ENCODE results near the gene NRBF2.
"Not testable (repeated sequence)": the region's sequence is repeated elsewhere in the genome, so short reads cannot be mapped to it uniquely, and the experiment has no call there.

NRBF2 gene

DNA sequence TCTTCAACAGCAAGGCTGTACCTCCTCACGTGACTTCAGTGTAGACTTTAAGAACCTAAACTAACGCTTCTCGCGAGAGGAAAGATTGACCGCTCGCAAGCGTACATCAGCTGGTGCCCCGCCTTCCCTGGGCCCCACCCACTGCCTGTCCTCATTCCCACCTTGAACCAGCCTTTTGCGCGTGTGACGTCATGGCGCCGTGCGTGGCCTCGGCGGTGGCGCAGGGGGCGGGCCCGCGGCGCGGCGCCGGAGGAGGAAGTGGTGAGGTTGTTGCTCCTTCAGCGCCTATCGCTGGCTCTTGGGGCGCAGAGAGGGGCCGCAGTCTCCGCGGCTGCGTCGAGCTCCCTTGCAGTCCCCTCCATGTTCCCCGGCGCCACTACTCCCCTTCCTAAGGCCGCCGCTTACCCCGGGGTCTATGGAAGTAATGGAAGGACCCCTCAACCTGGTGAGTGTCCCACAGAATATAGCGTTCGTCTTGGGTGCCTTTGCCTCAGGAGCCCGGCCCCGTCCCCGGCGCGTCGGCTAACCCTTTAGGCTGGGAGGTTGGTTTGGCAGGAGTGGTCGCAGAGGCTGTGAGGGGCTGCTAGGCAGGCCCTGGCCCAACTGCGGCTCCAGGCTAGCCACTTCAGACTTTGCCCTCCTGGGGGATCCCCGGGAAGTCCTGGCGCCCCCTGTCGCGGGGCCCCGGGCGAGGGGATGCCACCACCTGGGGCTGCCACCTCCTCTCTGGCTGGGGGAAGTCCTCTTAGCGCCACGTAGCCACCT, at the start of gene NRBF2:
Gene NRBF2, plus strand, starts transcription at position 273 of the 765 bp plus-strand sequence. Its CDS starts 143 bp downstream, at position 416.
- no peak for FAIRE-seq

DNA sequence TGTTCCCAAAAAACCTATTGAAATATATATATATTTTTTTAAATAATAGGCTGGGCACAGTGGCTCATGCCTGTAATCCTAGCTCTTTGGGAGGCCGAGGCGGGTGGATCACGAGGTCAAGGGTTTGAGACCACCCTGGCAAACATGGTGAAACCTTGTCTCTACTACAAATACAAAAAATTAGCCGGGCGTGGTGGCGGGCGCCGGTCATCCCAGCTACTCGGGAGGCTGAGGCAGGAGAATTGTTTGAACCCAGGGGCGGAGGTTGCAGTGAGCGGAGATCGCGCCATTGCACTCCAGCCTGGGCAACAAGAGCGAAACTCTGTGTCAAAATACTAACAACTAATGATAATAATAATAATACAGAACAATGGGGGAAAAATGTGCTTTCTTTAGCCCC, 49.7 kb upstream of the NRBF2 start:
- FAIRE-seq: not testable (repeated sequence)

DNA sequence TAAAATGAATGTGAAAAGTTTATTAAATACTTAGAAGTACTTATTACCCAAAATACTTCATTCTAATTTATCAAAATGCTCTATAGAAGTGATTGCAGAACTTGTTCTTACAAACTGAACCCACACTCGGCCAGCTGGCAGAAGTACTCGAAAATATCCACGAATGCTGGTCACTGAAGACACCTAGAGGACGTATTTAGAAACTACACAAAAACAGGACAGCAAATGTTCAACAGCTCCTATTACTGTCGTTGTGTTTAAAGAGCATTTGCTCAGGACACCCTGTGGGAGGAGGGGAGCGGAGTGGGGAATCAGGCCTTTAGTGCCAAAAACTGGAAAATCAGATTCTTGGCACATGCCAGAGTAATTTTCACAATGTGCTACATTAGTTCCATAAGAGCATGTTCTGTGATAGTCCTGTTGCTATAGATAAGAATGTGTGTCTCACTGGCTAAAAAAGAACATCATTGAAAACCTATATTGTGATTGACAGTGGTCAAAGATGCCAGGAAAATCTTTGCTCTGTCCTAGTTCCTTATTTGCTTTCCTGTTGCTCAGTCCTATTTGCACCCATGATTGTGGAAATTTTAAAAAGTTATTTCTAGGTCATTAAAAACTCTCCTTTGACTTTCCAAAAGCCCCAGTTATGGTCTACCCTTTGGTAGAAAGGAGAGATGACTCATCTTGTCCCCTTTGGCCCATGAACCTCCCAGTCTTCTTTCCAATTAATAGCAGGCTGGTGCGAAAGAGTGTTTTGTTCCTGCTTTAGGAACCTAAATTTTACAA, 49.0 kb upstream of the NRBF2 start:
- FAIRE-seq: no peak

DNA sequence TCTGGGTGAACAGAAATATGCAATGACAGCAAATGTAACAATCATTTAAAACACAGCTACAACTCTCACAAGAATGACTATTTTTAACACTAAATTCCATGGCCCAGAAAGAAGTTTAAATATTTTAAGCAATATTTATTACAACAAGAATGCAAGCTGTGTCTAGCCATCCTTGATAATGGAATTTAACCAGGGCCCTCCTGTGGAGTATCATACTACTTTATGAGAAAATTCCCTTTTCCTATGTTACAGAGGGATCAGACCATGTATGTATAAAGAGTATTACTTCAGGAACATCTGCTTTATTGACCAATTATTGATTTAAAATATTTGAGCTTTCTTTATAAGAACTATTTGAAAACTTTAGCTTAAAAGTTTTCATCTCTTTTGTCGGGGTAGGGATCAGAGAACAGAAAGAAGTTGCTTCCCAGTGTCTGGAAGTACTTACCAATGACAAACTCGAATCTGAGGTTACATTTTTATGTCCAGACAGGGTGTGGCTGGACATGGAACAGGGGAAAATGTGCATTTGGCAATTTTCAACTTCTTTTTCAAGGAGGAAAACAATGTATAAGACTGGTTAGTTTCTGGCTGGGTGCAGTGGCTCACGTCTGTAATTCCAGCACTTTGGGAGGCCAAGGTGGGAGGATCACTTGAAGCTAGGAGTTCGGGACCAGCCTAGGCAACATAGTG, 48.3 kb upstream of the NRBF2 start:
- no peak for FAIRE-seq

DNA sequence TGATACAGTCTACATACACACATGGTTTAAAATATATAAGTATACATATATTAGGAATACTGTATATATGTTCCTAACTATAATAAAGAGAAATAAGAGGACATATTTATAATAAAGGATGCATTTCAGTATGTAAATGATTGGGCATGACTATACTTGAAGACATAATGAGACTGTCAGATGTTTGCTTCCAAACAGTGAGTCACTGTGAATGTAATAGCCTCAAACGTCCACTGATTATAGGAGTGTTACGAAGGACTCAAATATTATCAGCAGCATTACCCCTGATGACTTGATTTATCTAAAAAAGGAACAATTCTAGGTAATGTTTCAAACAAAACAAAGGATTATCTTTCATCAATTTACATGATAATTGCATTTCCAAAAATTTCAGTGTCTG, 39.9 kb upstream of the NRBF2 start:
- FAIRE-seq: no peak

DNA sequence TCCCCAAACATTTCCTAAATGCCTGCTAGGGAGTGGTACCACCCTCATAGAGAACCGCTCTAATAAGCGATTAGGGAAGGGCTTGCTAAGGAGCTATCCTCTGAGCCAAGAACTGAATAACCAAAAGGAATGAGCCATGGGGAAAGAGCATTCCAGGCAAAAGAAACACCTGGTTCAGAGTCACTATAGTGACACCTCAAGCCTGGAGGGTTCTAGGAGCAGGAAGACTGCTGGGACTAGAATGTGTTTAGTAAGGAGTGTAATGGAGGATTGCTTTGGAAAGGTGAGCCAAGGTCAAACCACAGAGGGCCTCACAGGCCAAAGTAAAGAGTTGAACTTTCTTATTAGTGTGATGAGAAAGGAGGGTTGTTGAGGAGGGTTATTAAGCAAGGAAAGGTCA, 38.7 kb upstream of the NRBF2 start:
- FAIRE-seq: no peak

DNA sequence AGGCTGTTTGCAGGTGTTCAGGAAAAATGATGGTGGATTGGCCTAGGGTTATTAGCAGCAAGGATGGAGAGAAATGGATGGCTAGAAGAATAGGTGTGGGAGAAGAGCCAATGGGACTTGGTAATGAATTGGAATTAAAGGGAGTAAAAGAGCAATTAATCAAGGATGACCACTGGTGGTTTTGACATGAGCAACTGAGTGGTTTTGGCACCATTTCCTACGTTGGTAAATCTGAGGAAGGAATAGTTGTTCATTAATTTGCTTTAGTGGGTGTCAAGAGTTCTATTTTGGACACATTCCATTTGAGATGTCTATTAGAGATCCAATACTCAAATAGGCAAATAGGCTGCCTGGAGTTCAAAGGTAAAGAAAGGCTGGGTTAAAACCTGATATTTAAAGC, 38.2 kb upstream of the NRBF2 start:
- FAIRE-seq: no peak

DNA sequence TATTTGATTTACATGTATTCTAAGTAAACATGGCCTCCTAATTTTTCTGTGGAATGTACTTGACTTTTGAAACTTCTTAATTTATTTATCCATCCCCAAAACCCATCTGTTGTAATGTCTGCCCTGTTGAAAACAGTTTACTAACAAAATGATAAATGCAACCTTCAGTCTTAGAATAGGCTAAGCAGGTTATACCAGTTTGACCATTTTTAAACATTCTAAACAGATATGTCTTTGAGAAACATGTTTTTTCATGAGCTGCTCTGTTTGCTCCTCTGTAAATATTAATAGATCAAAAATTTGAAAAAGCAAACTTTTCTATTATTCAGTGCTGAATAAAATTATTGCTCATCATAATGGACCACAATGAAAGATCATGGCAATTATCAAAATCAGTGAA, 33.4 kb upstream of the NRBF2 start:
- FAIRE-seq: no peak

DNA sequence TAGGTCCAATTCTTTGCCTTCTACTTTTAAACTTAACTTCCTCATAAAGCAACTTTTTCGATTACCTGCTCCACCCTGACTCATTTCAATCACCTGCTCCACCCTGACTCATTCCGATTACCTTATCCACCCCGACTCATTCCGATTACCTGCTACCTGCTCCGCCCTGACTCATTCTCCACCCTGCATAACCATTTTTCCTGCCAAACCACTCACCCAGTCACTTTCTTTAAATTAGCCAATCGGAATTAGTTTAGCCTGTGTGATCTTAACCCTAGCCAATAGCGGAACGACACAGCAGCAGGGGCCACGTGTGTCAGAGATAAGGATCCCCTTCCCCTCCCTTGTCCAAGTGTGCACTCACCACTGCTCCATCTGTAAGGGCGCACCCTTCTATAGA, 32.0 kb upstream of the NRBF2 start:
- FAIRE-seq: not testable (repeated sequence)

DNA sequence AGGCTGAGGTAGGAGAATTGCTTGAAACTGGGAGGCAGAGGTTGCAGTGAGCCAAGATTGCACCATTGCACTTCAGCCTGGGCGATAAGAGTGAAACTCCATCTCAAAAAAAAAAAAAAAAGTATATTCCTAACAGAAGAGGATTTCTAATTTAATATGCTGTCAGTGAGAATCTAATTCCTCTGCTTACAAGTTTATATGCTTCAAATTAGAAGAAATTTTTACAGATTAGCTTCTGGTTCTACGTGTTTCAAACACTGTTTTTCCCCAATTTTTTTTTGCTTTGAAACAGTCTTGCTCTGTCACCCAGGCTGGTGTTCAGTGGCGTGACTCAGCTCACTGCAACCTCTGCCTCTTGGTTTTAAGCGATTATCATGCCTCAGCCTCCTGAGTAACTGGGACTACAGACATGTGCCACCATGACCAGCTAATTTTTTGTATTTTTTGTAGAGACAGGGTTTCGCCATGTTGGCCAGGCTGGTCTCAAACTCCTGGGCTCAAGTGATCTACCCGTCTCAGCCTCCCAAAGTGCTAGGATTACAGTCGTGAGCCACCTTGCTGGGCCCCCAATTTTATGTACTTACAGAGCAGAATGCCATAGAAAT, 30.7 kb upstream of the NRBF2 start:
- FAIRE-seq: not testable (repeated sequence)

DNA sequence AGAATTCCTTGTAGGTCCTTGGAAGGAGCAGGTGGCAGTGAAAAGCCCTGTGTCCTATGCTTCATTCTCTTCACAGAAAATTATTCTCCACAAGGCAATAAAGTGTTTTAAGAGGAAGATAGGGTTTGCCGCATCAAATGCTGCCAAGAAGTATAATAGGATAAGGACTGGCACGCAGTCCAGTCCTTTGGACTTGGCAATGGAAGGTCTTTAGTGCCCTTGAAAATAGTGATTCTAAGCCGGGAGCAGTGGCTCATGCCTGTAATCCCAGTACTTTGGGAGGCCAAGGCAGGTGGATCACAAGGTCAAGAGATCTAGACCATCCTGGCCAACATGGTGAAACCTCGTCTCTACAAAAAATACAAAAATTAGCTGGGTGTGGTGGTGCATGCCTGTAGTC, 29.9 kb upstream of the NRBF2 start:
- FAIRE-seq: not testable (repeated sequence)

DNA sequence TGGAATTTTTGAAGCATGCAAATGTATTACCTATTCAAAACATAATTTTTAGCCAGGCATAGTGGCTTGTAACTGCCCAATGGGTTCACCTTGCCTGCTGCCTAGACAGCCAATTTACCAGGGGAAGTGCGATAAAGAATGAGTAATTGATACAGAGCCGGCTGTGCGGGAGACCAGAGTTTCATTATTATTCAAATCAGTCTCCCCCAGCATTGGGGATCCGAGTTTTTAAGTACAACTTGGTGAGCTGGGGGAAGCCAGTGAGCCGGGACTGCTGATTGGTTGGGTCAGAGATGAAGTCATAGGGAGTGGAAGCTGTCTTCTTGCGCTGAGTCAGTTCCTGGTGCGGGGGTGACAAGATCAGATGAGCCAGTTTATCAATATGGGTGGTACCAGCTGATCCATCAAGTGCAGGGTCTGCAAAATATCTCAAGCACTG, 29.1 kb upstream of the NRBF2 start:
- no peak for FAIRE-seq

DNA sequence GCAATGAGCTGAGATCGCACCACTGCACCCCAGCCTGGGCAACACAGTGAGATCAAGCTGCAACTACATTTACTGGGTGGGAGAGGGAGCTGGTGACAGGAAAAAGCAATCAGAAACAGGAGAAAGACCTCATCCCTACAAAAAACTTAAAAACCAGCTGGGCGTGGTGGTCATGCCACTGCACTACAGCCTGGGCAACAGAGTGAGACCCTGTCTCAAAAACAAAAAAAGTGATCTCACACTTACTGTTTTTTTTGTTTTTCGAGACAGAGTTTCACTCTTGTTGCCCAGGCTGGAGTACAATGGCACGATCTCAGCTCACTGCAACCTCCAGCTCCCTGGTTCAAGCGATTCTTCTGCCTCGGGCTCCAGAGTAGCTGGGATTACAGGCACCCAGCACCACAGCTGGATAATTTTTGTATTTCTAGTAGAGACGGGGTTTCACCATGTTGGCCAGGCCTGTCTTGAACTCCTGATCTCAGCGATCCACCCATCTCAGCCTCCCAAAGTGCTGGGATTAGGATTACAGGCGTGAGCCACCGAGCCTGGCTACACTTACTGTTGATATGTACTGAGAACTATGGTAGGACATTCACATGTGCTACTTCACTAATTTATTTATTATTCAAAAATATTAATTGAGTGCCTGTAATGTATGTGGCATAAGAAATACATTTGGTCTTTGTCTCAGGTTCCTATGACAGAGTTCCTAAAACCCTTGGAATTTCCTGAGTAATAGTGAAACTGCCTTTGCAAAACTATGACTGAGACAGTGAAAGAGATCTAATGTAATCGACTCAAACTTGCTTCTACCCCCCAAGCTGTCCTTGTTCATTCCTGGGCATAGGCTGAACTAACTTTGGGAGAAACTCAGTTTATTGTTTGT, 27.7 kb upstream of the NRBF2 start:
- FAIRE-seq: no peak

DNA sequence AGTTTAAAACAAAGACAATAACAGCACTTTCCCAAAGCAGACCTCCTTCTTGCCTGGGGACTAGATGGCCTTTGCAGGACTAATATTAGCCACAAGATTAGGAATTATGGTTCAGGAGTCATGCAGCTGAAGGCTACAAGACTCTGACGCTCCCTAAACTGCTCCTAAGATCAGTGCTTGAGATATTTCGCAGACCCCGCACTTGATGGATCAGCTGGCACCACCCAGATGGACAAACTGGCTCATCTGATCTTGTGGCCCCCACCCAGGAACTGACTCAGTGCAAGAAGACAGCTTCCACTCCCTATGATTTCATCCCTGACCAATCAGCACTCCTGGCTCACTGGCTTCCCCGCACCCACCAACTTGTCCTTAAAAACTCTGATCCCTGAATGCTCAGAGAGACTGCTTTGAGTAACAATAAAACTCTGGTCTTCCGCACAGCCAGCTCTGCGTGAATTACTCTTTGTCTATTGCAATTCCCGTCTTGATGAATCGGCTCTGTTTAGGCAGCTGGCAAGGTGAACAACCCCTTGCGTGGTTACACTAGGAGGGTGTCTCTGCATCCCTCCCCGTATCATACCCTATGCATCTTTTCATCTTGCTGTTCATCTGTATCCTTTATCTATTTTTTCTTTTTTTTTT, 26.9 kb upstream of the NRBF2 start:
- no peak for FAIRE-seq

DNA sequence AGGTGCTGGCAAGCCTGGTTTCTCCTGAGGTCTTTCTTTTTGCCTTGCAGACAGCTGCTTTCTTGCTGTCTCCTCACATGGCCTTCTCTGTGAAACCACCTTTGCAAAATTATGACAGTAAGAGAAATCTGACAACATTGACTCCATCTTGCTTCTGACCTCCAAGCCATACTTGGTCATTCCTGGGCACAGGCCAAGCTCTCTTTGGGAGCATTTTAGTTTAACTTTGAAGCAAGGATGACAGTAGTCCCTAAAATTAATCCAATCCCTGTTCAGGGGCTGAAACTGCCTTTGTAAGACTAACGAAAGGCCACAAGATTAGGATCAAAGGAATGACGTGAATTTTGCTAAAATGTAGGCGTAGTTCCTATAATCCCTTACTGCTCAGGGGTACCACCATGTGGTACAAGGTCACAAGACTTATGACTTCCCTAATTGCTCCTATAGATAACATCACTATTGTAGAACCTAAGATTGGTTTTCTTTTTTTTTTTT, 25.1 kb upstream of the NRBF2 start:
- no peak for FAIRE-seq

DNA sequence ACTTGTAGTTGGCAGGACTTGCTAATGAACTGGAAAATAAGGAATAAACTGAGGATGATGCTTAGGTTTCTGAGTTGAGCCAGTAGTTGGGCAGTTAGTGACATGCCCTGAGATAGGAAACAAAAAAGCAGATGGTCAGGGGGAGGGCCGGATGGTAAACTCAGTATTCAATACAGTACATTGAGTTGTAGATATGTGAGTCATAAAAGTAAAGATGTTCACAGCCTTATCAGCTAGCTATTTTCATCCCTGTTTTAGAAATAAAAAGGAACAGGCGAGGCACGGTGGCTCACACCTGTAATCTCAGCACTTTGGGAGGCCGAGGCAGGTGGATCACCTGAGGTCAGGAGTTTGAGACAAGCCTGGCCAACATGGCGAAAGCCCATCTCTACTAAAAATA, 22.2 kb upstream of the NRBF2 start:
- no peak for FAIRE-seq

DNA sequence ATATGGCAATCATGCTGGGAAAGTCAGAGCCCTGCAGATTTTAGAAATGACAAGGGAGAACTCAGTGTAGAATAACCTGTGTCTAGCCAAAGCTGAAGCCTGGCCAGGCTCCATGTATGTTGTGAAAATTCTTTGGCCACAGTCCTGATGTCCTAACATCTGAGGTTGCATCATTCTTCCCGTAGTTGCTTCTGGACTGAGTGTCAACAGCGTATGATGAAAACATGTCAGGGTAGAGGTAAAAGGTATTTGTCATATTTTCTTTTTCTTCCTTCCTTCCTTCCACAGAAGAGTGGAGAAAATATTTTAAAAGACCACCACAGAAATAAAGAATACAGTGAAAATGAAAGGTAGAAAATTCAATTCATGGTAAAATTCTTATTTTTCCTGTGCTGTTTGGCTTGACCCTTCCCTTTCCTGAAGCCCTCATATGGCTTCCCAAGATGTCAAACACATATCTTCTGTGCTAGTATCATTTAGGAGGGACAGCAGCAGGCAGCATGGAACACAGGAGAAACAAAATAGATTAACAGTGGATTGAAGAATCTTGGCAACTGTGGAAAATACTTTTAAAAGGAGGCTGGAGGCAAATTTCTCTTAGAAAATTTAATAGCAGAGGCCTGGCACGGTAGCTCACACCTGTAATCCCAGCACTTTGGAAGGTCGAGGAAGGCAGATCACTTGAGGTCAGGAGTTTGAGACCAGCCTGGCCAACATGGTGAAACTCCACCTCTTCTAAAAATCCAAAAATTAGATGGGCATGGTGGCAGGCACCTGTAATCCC, 18.9 kb upstream of the NRBF2 start:
- FAIRE-seq: no peak

DNA sequence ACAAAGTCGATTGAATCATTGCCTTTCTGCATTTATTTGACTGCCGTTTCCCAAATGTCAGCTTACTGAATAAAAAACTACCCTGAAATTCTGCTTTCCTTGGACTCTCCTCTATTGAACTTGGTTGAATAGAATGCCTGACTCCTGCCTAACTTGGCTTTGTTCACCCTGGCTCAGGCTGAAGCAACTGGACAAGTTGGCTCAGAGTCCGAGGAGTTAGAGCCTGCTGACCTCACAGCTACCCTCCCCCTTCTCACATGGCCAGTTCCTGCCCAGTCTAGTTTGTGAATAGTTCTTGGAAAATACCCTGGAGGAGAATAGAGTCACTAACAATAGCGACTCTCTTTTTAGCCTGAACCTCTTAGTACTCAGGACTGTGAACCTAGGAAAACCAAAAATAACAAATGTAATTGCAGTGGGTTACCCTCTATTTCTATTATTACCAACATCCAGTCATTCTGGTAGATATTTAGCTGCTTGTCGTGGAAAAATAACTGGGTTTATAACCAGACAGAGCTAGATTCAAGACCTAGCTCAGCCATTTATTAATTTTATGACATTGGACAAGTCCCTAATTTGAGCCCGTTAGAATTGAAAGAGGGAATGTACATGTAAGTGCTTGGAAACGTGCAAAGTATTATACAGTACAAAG, 17.3 kb upstream of the NRBF2 start:
- FAIRE-seq: no peak

DNA sequence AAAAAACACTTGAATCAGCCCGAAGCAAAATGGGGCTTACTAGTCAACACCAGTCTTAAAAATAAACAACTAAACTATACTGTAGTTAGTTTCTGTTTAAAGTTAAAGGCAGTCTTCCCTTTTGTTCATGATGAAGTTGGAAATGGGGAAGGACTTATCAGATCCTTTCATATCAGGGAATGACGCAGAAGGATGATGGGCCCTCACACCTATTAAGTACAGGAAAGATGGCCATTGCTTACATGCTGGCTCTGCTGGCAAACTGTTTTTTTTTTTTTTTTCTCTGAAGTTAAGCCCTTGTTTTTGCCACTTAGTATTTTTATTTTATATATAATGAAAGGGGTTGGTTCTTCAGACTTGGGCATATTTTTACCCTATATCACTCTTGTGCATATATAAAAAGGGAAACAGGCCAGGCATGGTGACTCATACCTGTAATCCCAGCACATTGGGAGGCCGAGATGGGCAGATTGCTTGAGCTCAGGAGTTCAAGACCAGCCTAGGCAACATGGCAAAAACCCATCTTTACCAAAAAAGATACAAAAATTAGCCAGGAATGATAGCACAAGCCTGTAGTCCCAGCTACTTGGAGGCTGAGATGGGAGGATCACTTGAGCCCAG, 16.6 kb upstream of the NRBF2 start:
- FAIRE-seq: no peak
